Measurements from ENCODE around the gene GAL3ST1. TPM values are rescaled to one million over a fixed set of nuclear protein-coding genes. Genes with fewer than 3 reads are reported as not detected.
"Not testable (repeated sequence)": the region's sequence is repeated elsewhere in the genome, so short reads cannot be mapped to it uniquely, and the experiment has no call there.

Gene GAL3ST1
- polyA plus RNA-seq, 1 donor from 2014 or later = 1.6 TPM

- Histone ChIP-seq H3K4me3 (ENCODE audit: low read length) (no peak overlapping the region), H3K27me3 (ENCODE audit: insufficient read depth, low read depth, low read length) (no peaks in the 10 kb centered on the region), H3K27ac (ENCODE audit: low read length) (no peak overlapping the region), H3F3A (ENCODE audit: insufficient read depth, low read length, poor library complexity, severe bottlenecking) (no peaks in the 10 kb centered on the region), H2AFZ (ENCODE audit: low read depth, low read length) (no peak overlapping the region), H4K20me1 (ENCODE audit: insufficient read depth) (no peaks in the 10 kb centered on the region), H3K9ac (ENCODE audit: low read length) (no peak overlapping the region), H3K4me2 (ENCODE audit: low read length) (no peak overlapping the region), H3K9me2 (ENCODE audit: insufficient read depth, low read length) (no peaks in the 10 kb centered on the region), H3K9me3 (ENCODE audit: low read length) (no peaks in the 10 kb centered on the region), H3K79me2 (replicated peaks; ENCODE audit: insufficient read depth, low read length) (no peaks in the 10 kb centered on the region), H3K36me3 (ENCODE audit: insufficient read depth, low read length) (no peaks in the 10 kb centered on the region)
- TF ChIP-seq POLR2AphosphoS5 (IDR thresholded peaks at IDR 0.05) (no peak), RAD21 (conservative IDR thresholded peaks at IDR 0.05) (no peak), CTCF (IDR thresholded peaks at IDR 0.05; ENCODE audit: poor library complexity, severe bottlenecking) (no peak), EP300 (conservative IDR thresholded peaks at IDR 0.05; ENCODE audit: poor library complexity, severe bottlenecking) (no peak), MXI1 (conservative IDR thresholded peaks at IDR 0.05; ENCODE audit: poor library complexity, severe bottlenecking) (no peak), TAF1 (IDR thresholded peaks at IDR 0.05; ENCODE audit: low read depth) (no peak), EZH2 (IDR thresholded peaks at IDR 0.05; ENCODE audit: borderline replicate concordance, insufficient read depth, low read length, poor library complexity, severe bottlenecking) (no peak), REST (IDR thresholded peaks at IDR 0.05; ENCODE audit: borderline replicate concordance) (no peak), SMC3 (conservative IDR thresholded peaks at IDR 0.05; ENCODE audit: poor library complexity) (no peak)
Measured at GRCh38 chr22:30561402-30562189, 12.9 kb downstream of the GAL3ST1 start.

GRCh38 chr22:30560643-30561202, 13.7 kb downstream of the GAL3ST1 start:
- H3K4me2 ChIP-seq (ENCODE audit: low read length); H3K27ac ChIP-seq (ENCODE audit: low read length): not testable (repeated sequence)

More at GRCh38 chr22:30560643-30561202, 13.7 kb downstream of the GAL3ST1 start:
- H3K79me2 ChIP-seq (replicated peaks; ENCODE audit: insufficient read depth, low read length); H3K27me3 ChIP-seq (ENCODE audit: insufficient read depth, low read depth, low read length); H3K36me3 ChIP-seq (ENCODE audit: insufficient read depth, low read length); H3F3A ChIP-seq (ENCODE audit: insufficient read depth, low read length, poor library complexity, severe bottlenecking); H4K20me1 ChIP-seq (ENCODE audit: insufficient read depth); H3K9ac ChIP-seq (ENCODE audit: low read length); H3K4me3 ChIP-seq (ENCODE audit: low read length); H3K9me3 ChIP-seq (ENCODE audit: low read length); H3K9me2 ChIP-seq (ENCODE audit: insufficient read depth, low read length); H2AFZ ChIP-seq (ENCODE audit: low read depth, low read length): not testable (repeated sequence)

Measured in neural cell (in vitro differentiated cells).